HG03469 (cell line): ENCODE measurements around the gene TPPP.
A peak's percentile ranks its signal among the peaks of the same experiment; 100 is the strongest.
"Not testable (repeated sequence)": the region's sequence is repeated elsewhere in the genome, so short reads cannot be mapped to it uniquely, and the experiment has no call there.

Source experiments
- ATAC-seq: cut with Tn5 transposase; IDR thresholded peaks from one replicate; pipeline ENCODE4 v1.9.1; 2021; ENCODE audit warnings: mild to moderate bottlenecking, moderate library complexity, moderate number of reproducible peaks; ENCODE audit not compliant: unreplicated experiment

The TPPP gene

GRCh38 chr5:628351-629205 lies 64.6 kb downstream of the TPPP start:
- not testable (repeated sequence) for ATAC-seq

- no peak for ATAC-seq
Observed at GRCh38 chr5:627840-628239, 65.3 kb downstream of the TPPP start.

GRCh38 chr5:626850-627249 lies 66.3 kb downstream of the TPPP start:
- no peak for ATAC-seq

- no peak for ATAC-seq
Observed at GRCh38 chr5:625516-625915, 67.6 kb downstream of the TPPP start.

- no peak for ATAC-seq
Observed at GRCh38 chr5:624951-625230, 68.3 kb downstream of the TPPP start.

- ATAC-seq = no peak
Observed at GRCh38 chr5:624118-624950, 68.8 kb downstream of the TPPP start.

GRCh38 chr5:623531-623930 lies 69.6 kb downstream of the TPPP start:
- ATAC-seq = no peak

- ATAC-seq = no peak
Observed at GRCh38 chr5:622946-623522, 70.1 kb downstream of the TPPP start.

- ATAC-seq = no peak
Observed at GRCh38 chr5:622359-622758, 70.8 kb downstream of the TPPP start.

- ATAC-seq = no peak
Observed at GRCh38 chr5:621341-621761, 71.8 kb downstream of the TPPP start.

GRCh38 chr5:620586-621180 lies 72.5 kb downstream of the TPPP start:
- no peak for ATAC-seq

- no peak for ATAC-seq
Observed at GRCh38 chr5:620152-620551, 73.0 kb downstream of the TPPP start.

GRCh38 chr5:619444-619843 lies 73.7 kb downstream of the TPPP start:
- ATAC-seq = no peak

- ATAC-seq = no peak
Observed at GRCh38 chr5:618450-618849, 74.7 kb downstream of the TPPP start.

GRCh38 chr5:617896-618295 lies 75.3 kb downstream of the TPPP start:
- no peak for ATAC-seq

- no peak for ATAC-seq
Observed at GRCh38 chr5:616484-617039, 76.6 kb downstream of the TPPP start.

GRCh38 chr5:612498-613424 lies 80.4 kb downstream of the TPPP start:
- no peak for ATAC-seq

- ATAC-seq = peak; percentile 38
Observed at GRCh38 chr5:611731-612486, 81.2 kb downstream of the TPPP start, which contains the start of gene CEP72. Gene CEP72, plus strand, starts transcription at chr5:612340. Its CDS starts 22 bp downstream, at chr5:612362.
